IMR-90 (cell line): ENCODE measurements around the gene XRCC4. TPM values are rescaled to one million over a fixed set of nuclear protein-coding genes. Genes with fewer than 3 reads are reported as not detected.

Experiments
- ATAC-seq: fragments of 200-7000 bp; cut with Tn5 transposase; 2 replicates; pipeline ENCODE4 v1.9.1; 2020; ENCODE audit warnings: low read depth, mild to moderate bottlenecking, moderate library complexity
- BruUV-seq: library from RNA; stranded (reverse); fragments of 400-500 nt; replicated peaks from 2 replicates; lab custom pipeline; 2021; lab: Mats Ljungman, UMichigan
- CTCF ChIA-PET: fragments of 300-600 bp; formaldehyde crosslinking; extraction: SDS; loops from one replicate; lab custom pipeline; 2021; ENCODE audit warnings: antibody characterized with exemption; lab: Yijun Ruan, JAX
- POLR2A ChIA-PET: fragments of 300-600 bp; sonication (Branson Sonifier 250); formaldehyde crosslinking; loops from one replicate; lab custom pipeline; 2022; ENCODE audit warnings: antibody characterized with exemption; ENCODE audit not compliant: unreplicated experiment; lab: Charles Lee
- DNase-seq: peaks from one replicate; pipeline ENCODE4 v3.0.0; 2013
- H2AFZ ChIP-seq: replicated peaks from 2 replicates; pipeline ENCODE3; 2013; ENCODE audit warnings: low read length, mild to moderate bottlenecking; ENCODE audit not compliant: poor library complexity
- H2AK5ac ChIP-seq: 2 replicates; pipeline ENCODE4 v1.6.1; 2013; ENCODE audit warnings: low read depth, low read length, inconsistent platforms
- H2AK9ac ChIP-seq: replicated peaks from 2 replicates; pipeline ENCODE3; 2013; ENCODE audit warnings: mild to moderate bottlenecking, low read depth, low read length, moderate library complexity; ENCODE audit not compliant: poor library complexity
- H2BK120ac ChIP-seq: 2 replicates; pipeline ENCODE4 v1.6.1; 2013; ENCODE audit warnings: low read depth, low read length, inconsistent platforms
- H2BK15ac ChIP-seq: 3 replicates; pipeline ENCODE4 v1.6.1; 2013; ENCODE audit warnings: low read depth, low read length, inconsistent platforms
- H2BK20ac ChIP-seq: 2 replicates; pipeline ENCODE4 v1.6.1; 2013; ENCODE audit warnings: low read depth, mild to moderate bottlenecking, inconsistent platforms, low read length, moderate library complexity
- H2BK5ac ChIP-seq: 2 replicates; pipeline ENCODE4 v1.6.1; 2013; ENCODE audit warnings: mild to moderate bottlenecking, low read depth, low read length, inconsistent platforms; ENCODE audit not compliant: poor library complexity, severe bottlenecking
- H3K14ac ChIP-seq: replicated peaks from 2 replicates; pipeline ENCODE4 v1.6.1; 2013; ENCODE audit warnings: low read depth, low read length, inconsistent platforms
- H3K18ac ChIP-seq: 2 replicates; pipeline ENCODE4 v1.6.1; 2013; ENCODE audit warnings: low read depth, low read length, control low read depth
- H3K23ac ChIP-seq: 2 replicates; pipeline ENCODE4 v1.6.1; 2013; ENCODE audit warnings: low read depth, low read length, inconsistent platforms
- H3K27ac ChIP-seq: 2 replicates; pipeline ENCODE4 v1.5.1; 2013; ENCODE audit warnings: mild to moderate bottlenecking, control low read depth, low read length; ENCODE audit not compliant: insufficient read depth
- H3K27me3 ChIP-seq: 2 replicates; pipeline ENCODE4 v1.6.1; 2013; ENCODE audit warnings: low read length; ENCODE audit not compliant: control insufficient read depth, insufficient read depth
- H3K36me3 ChIP-seq: 2 replicates; pipeline ENCODE4 v1.6.1; 2013; ENCODE audit warnings: low read length, mixed read lengths; ENCODE audit not compliant: control insufficient read depth, insufficient read depth
- H3K4ac ChIP-seq: 2 replicates; pipeline ENCODE4 v1.6.1; 2013; ENCODE audit warnings: low read depth, low read length, inconsistent platforms
- H3K4me1 ChIP-seq: 2 replicates; pipeline ENCODE4 v1.6.1; 2013; ENCODE audit warnings: low read length, mixed read lengths; ENCODE audit not compliant: control insufficient read depth, insufficient read depth
- H3K4me2 ChIP-seq: 2 replicates; pipeline ENCODE4 v1.6.1; 2013; ENCODE audit warnings: low read depth, mild to moderate bottlenecking, control low read depth, low read length, moderate library complexity
- H3K4me3 ChIP-seq: 2 replicates; pipeline ENCODE4 v1.5.1; 2013; ENCODE audit warnings: low read depth, mild to moderate bottlenecking, control low read depth, low read length, moderate library complexity; ENCODE audit not compliant: insufficient read depth
- H3K56ac ChIP-seq: 2 replicates; pipeline ENCODE4 v1.6.1; 2013; ENCODE audit warnings: low read length, inconsistent platforms; ENCODE audit not compliant: insufficient read depth; ENCODE audit errors: extremely low read depth
- H3K79me1 ChIP-seq, 2 experiments: 2 replicates each; pipeline ENCODE4 v1.6.1; 2013; ENCODE audit warnings: low read length in 2 of 2, inconsistent platforms in 1 of 2, low read depth in 1 of 2
- H3K9ac ChIP-seq: 2 replicates; pipeline ENCODE4 v1.6.1; 2013; ENCODE audit warnings: low read depth, low read length, control low read depth
- H3K9me1 ChIP-seq: 2 replicates; pipeline ENCODE4 v1.6.1; 2013; ENCODE audit warnings: low read length, inconsistent platforms; ENCODE audit not compliant: insufficient read depth
- H3K9me3 ChIP-seq: 2 replicates; pipeline ENCODE4 v1.6.1; 2013; ENCODE audit warnings: low read length; ENCODE audit not compliant: control insufficient read depth, insufficient read depth
- H4K20me1 ChIP-seq: 2 replicates; pipeline ENCODE4 v1.6.1; 2013; ENCODE audit warnings: low read length, inconsistent platforms; ENCODE audit not compliant: insufficient read depth
- H4K5ac ChIP-seq: 2 replicates; pipeline ENCODE4 v1.6.1; 2013; ENCODE audit warnings: mild to moderate bottlenecking, low read depth, low read length, control low read depth
- H4K8ac ChIP-seq, 2 experiments: 2 replicates each; pipeline ENCODE4 v1.6.1; 2013; ENCODE audit warnings: low read depth in 2 of 2, low read length in 2 of 2, control low read depth in 1 of 2, inconsistent platforms in 1 of 2
- H4K91ac ChIP-seq: 2 replicates; pipeline ENCODE4 v1.6.1; 2013; ENCODE audit warnings: low read depth, low read length, inconsistent platforms; ENCODE audit not compliant: insufficient read depth
- BHLHE40 ChIP-seq: fragments of 150-350 bp; IDR thresholded peaks from 2 replicates; pipeline ENCODE4 v1.6.1; 2016; ENCODE audit warnings: mild to moderate bottlenecking, low read depth, low read length
- CEBPB ChIP-seq: IDR thresholded peaks from 2 replicates; pipeline ENCODE4 v1.6.1; 2012; ENCODE audit warnings: low read depth, low read length, improper control_type of control experiment
- CHD1 ChIP-seq: IDR thresholded peaks from 2 replicates; pipeline ENCODE4 v1.6.1; 2012; ENCODE audit warnings: low read depth, low read length, improper control_type of control experiment
- CTCF ChIP-seq: conservative IDR thresholded peaks from 2 replicates; pipeline ENCODE4 v1.5.1; 2012; ENCODE audit warnings: mild to moderate bottlenecking, low read depth, low read length, improper control_type of control experiment
- ELK1 ChIP-seq: fragments of 150-350 bp; IDR thresholded peaks from 2 replicates; pipeline ENCODE4 v1.6.1; 2016; ENCODE audit warnings: low read depth, mild to moderate bottlenecking, low read length, moderate library complexity, borderline replicate concordance
- FOS ChIP-seq: fragments of 150-350 bp; IDR thresholded peaks from 2 replicates; pipeline ENCODE4 v1.6.1; 2016; ENCODE audit warnings: low read depth, low read length
- MAFK ChIP-seq: IDR thresholded peaks from 2 replicates; pipeline ENCODE4 v1.6.1; 2012; ENCODE audit warnings: low read depth, low read length, improper control_type of control experiment
- MAZ ChIP-seq: IDR thresholded peaks from 2 replicates; pipeline ENCODE4 v1.6.1; 2012; ENCODE audit warnings: low read depth, mild to moderate bottlenecking, low read length, improper control_type of control experiment, moderate library complexity, borderline replicate concordance
- MXI1 ChIP-seq: IDR thresholded peaks from 2 replicates; pipeline ENCODE4 v1.6.1; 2012; ENCODE audit warnings: low read depth, mild to moderate bottlenecking, low read length, moderate library complexity, borderline replicate concordance
- NFE2L2 ChIP-seq: fragments of 150-350 bp; IDR thresholded peaks from 2 replicates; pipeline ENCODE4 v1.6.1; 2016; ENCODE audit warnings: low read depth, mild to moderate bottlenecking, low read length
- POLR2A ChIP-seq: IDR thresholded peaks from 2 replicates; pipeline ENCODE4 v1.6.1; 2012; ENCODE audit warnings: mild to moderate bottlenecking, low read depth, low read length
- RAD21 ChIP-seq: IDR thresholded peaks from 2 replicates; pipeline ENCODE4 v1.6.1; 2012; ENCODE audit warnings: low read length, improper control_type of control experiment
- RCOR1 ChIP-seq: IDR thresholded peaks from 2 replicates; pipeline ENCODE4 v1.6.1; 2012; ENCODE audit warnings: mild to moderate bottlenecking, low read length, improper control_type of control experiment; ENCODE audit not compliant: insufficient replicate concordance
- RFX5 ChIP-seq: IDR thresholded peaks from 2 replicates; pipeline ENCODE4 v1.8.0; 2012; ENCODE audit warnings: low read depth, mild to moderate bottlenecking, low read length, moderate library complexity
- SMC3 ChIP-seq: fragments of 150-350 bp; IDR thresholded peaks from 2 replicates; pipeline ENCODE4 v1.6.1; 2016; ENCODE audit warnings: low read depth, mild to moderate bottlenecking, antibody characterized with exemption, low read length, moderate library complexity
- USF2 ChIP-seq: fragments of 150-350 bp; IDR thresholded peaks from 2 replicates; pipeline ENCODE4 v1.6.1; 2017; ENCODE audit warnings: mild to moderate bottlenecking, antibody characterized with exemption, low read length, low read depth
- WGBS, 2 experiments: methylation state at CpG; one replicate each; pipeline versions ENCODE4 v1.1.5 to v1.1.7; 2013; ENCODE audit warnings: missing lambda C conversion rate in 2 of 2; ENCODE audit not compliant: insufficient read length in 1 of 2; ENCODE audit errors: extremely low coverage in 2 of 2; 5-methylcytosine and 5-hydroxymethylcytosine counted together
- dilution Hi-C: fragments of 300-500 bp; cut with HindIII; formaldehyde crosslinking; loops from one replicate; pipeline ENCODE4 v1.14.3; 2018; ENCODE audit warnings: low sequenced_read_pairs; ENCODE audit not compliant: unreplicated experiment
- in situ Hi-C: fragments of 300-500 bp; cut with MboI; formaldehyde crosslinking; loops from 3 replicates; pipeline ENCODE4 v1.14.3; 2019; ENCODE audit warnings: low sequenced_read_pairs, inconsistent platforms, mixed read lengths
- intact Hi-C: fragments of 100-400 bp; cut with micrococcal nuclease; formaldehyde crosslinking; loops from 2 replicates; pipeline ENCODE4 v1.10.0; 2022
- polyA plus RNA-seq, 3 experiments: library from polyadenylated mRNA; depleted of rRNA; stranded (reverse); fragments of >200 nt; gene quantifications; 2 replicates each; pipeline ENCODE4 v1.2.3, GENCODE V29; 2012; ENCODE audit warnings: low replicate concordance in 1 of 3
- total RNA-seq: library from RNA; depleted of rRNA; stranded (reverse); fragments of >200 nt; gene quantifications from 2 replicates; pipeline ENCODE4 v1.2.3, GENCODE V29; 2012

The XRCC4 gene
- total and polyA plus RNA-seq, 2 of the 4 experiments (the other 2 are of a cell fraction): 3.5 to 4.7 TPM

- Histone ChIP-seq H4K20me1 (no peaks in the 10 kb centered on the region), H3K27me3 (no peaks in the 10 kb centered on the region), H2AK9ac (no peak overlapping the region), H4K91ac (no peak overlapping the region), H4K5ac (no peak overlapping the region), H2AFZ (no peak overlapping the region), H3K23ac (no peak overlapping the region), H3K27ac (no peak overlapping the region), H3K9me3 (no peaks in the 10 kb centered on the region), H3K79me1 (no peaks in the 10 kb centered on the region), H4K8ac (no peak overlapping the region), H3K18ac (no peak overlapping the region), H3K4ac (no peak overlapping the region), H3K9me1 (no peaks in the 10 kb centered on the region), H3K4me2 (no peak overlapping the region), H2AK5ac (no peak overlapping the region), H3K4me3 (no peak overlapping the region), H3K36me3 (no peaks in the 10 kb centered on the region), H3K4me1 (no peaks in the 10 kb centered on the region), H2BK20ac (no peak overlapping the region), H2BK15ac (no peak overlapping the region), H2BK5ac (no peak overlapping the region), H3K9ac (no peak overlapping the region), H3K56ac (no peak overlapping the region), H2BK120ac (no peak overlapping the region), H3K14ac (no peak overlapping the region)
- intact Hi-C loops: no loop called here
- POLR2A ChIA-PET: no interaction called here
- no peak for TF ChIP-seq USF2
- TF ChIP-seq RAD21: no peak
- no peak for TF ChIP-seq ELK1
- no peak for TF ChIP-seq SMC3
- no peak for TF ChIP-seq CHD1
- TF ChIP-seq RCOR1: no peak
- no peak for TF ChIP-seq FOS
- no peak for TF ChIP-seq CEBPB
- TF ChIP-seq CTCF: no peak
- TF ChIP-seq MAFK: no peak
- no peak for TF ChIP-seq NFE2L2
- no peak for TF ChIP-seq RFX5
- no peak for TF ChIP-seq MAZ
- TF ChIP-seq MXI1: no peak
- no peak for TF ChIP-seq POLR2A
- no peak for TF ChIP-seq BHLHE40
- ATAC-seq: no peak
- CTCF ChIA-PET: interaction anchor here (0.6 kb wide), 1 partner anchor 39 kb away, joined by 3 read pairs; no protein-coding TSS in a partner anchor
- WGBS, 2 experiments: 20% methylated on average over 1 of the region's 2 CpGs; no CpG with 5 or more reads in 1 of the 2 experiments
- in situ Hi-C loops: no loop called here
- dilution Hi-C loops: no loop called here
- peak; percentile 72 for DNase-seq
- BruUV-seq: no TSS peak
These were observed 254.5 kb downstream of the XRCC4 start for GRCh38 chr5:83331842-83332241.
